Activated T-cell treated with anti-CD3 and anti-CD28 coated beads, Interleukin-2, amount 50 U/mL, for 24 hours (primary cell): ENCODE measurements around the gene RNGTT.

Experiments
- DNase-seq: peaks from one replicate; pipeline ENCODE4 v3.0.0-alpha.2; 2020
- H3K27ac Mint-ChIP-seq: 2 replicates; pipeline ENCODE4 v1.8.0; 2020; ENCODE audit warnings: mild to moderate bottlenecking, mixed read lengths
- H3K27me3 Mint-ChIP-seq: 2 replicates; pipeline ENCODE4 v1.8.0; 2020; ENCODE audit warnings: mixed read lengths
- H3K36me3 Mint-ChIP-seq: 2 replicates; pipeline ENCODE4 v1.8.0; 2020; ENCODE audit warnings: low read depth, mixed read lengths
- H3K4me1 Mint-ChIP-seq: 2 replicates; pipeline ENCODE4 v1.8.0; 2020; ENCODE audit warnings: low read depth, mixed read lengths
- H3K4me3 Mint-ChIP-seq: 2 replicates; pipeline ENCODE4 v1.8.0; 2020; ENCODE audit warnings: mild to moderate bottlenecking, moderate library complexity, mixed read lengths
- H3K9me3 Mint-ChIP-seq: 2 replicates; pipeline ENCODE4 v1.8.0; 2020; ENCODE audit warnings: mixed read lengths

RNGTT gene

GRCh38 chr6:88871498-88871897, 91.9 kb downstream of the RNGTT start:
- H3K4me1 Mint-ChIP-seq: peaks cover 40% of the 10 kb centered on the region
- peaks cover 8% of the 10 kb centered on the region for H3K36me3 Mint-ChIP-seq
- no peaks in the 10 kb centered on the region for H3K9me3 Mint-ChIP-seq
- H3K27ac Mint-ChIP-seq: no peak overlapping the region
- DNase-seq: no peak
- no peaks in the 10 kb centered on the region for H3K27me3 Mint-ChIP-seq
- H3K4me3 Mint-ChIP-seq: no peak overlapping the region

DNA sequence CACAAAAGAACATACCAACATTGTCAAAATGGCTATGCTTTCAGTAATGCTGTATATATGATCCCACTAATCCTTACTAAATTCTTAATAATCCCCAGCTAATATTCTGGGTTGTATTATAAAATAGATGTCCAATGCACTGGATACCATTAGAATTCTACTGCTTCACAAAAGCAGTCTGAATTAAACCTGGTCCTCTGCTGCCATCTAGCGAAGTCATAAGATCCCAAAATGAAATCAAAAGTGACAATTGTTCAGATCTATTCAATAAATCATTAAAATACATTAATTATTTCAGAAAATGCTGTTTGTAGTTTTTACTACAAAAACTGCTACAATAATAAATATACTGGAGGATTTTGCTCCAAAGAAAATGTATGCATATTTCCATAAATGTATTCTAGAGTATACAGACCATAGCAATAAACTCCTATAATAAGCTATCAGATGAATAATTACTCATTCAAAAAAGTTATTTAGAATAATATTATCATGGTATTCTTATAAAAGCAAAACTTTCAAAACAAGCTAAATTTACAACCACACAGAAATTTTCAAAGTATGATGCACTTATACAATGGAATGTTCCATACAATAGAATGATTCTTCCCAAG, 92.6 kb downstream of the RNGTT start:
- peaks cover 9% of the 10 kb centered on the region for H3K36me3 Mint-ChIP-seq
- H3K4me1 Mint-ChIP-seq: peaks cover 47% of the 10 kb centered on the region
- DNase-seq: no peak
- H3K27ac Mint-ChIP-seq: no peak overlapping the region
- no peak overlapping the region for H3K4me3 Mint-ChIP-seq
- H3K27me3 Mint-ChIP-seq: no peaks in the 10 kb centered on the region
- no peaks in the 10 kb centered on the region for H3K9me3 Mint-ChIP-seq

DNA sequence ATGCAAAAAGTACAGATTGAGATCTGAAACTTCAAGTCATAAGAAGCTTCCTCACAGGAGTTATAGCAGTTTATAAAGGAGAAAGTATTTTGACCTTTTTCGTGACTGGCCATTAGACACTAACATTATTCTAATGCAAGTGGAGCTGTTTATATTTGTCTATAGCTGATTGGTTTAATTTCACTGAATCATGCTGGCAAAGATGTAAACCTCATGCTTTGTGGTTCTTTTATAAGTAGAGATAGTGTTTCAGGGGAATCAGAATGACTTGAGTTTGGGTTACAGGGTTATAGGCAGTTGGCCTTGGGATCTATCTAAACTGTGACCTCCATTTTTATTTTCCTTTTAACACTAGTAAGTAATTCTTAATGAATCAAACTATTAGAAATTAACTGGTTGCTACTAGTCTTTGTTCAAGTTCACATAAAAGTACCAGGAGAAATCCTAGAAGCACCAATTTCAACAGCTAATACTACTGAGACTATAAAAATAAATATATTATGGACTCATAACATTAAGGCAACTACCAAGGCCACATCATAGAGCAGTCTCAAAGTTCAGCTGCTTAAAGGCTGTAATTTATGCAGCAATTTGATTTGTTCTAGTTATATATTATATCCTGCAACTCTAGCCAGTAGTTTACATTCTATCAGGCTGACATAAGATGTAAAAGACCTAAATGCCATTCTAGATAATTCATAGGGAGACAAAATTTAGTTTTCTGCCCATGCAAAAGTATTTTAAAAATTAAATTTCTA, 94.0 kb downstream of the RNGTT start:
- Mint-ChIP-seq H3K27ac (no peak overlapping the region), H3K9me3 (no peaks in the 10 kb centered on the region), H3K36me3 (peaks cover 9% of the 10 kb centered on the region), H3K27me3 (no peaks in the 10 kb centered on the region), H3K4me1 (peaks cover 50% of the 10 kb centered on the region), H3K4me3 (no peak overlapping the region)
- no peak for DNase-seq

GRCh38 chr6:88867841-88868731, 95.3 kb downstream of the RNGTT start:
- peak overlapping the region; percentile 34 for H3K27ac Mint-ChIP-seq
- no peaks in the 10 kb centered on the region for H3K27me3 Mint-ChIP-seq
- peaks cover 46% of the 10 kb centered on the region for H3K4me1 Mint-ChIP-seq
- H3K4me3 Mint-ChIP-seq: no peak overlapping the region
- peaks cover 17% of the 10 kb centered on the region for H3K36me3 Mint-ChIP-seq
- no peaks in the 10 kb centered on the region for H3K9me3 Mint-ChIP-seq
- DNase-seq: no peak

DNA sequence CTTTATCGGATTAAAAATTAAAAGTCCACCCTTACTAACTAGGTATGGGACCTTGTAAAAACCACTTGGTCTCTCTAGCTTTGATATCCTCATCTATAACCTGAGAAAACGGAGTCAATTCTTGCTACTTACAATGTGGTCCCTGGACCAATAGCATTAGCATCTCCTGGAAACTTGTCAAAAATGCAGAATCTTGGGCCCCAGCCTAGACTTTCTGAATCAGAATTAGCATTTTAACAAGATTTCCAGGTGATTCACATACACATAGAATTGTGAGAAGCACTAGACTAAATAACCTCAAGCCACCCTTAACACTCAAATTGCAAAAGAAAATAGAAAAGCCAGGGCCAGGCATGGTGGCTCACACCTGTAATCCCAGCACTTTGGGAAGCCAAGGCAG, 96.6 kb downstream of the RNGTT start:
- Mint-ChIP-seq H3K4me1 (peaks cover 40% of the 10 kb centered on the region), H3K27me3 (no peaks in the 10 kb centered on the region), H3K9me3 (no peaks in the 10 kb centered on the region), H3K4me3 (no peak overlapping the region), H3K27ac (no peak overlapping the region), H3K36me3 (peaks cover 28% of the 10 kb centered on the region)
- no peak for DNase-seq

DNA sequence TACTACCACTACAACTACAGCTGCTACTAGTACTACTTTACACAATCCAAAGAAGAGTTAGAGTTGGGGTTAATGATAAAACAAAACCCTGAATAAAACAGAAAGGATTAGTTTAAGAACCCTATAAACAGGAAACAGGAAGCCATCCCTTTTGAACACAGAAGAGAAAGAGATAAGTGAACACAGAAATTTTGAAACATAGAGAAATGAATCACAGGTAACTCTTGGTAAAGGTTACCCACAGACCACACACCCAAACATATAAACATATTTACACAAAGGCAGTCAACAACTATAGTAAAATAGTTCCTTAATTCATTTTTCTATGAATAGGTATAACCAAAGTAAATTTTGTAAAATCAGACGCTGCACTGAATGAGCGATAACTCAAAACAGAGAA, 98.1 kb downstream of the RNGTT start:
- Mint-ChIP-seq H3K4me1 (peaks cover 40% of the 10 kb centered on the region), H3K36me3 (peaks cover 31% of the 10 kb centered on the region), H3K4me3 (no peak overlapping the region), H3K9me3 (no peaks in the 10 kb centered on the region), H3K27me3 (no peaks in the 10 kb centered on the region), H3K27ac (no peak overlapping the region)
- no peak for DNase-seq

DNA sequence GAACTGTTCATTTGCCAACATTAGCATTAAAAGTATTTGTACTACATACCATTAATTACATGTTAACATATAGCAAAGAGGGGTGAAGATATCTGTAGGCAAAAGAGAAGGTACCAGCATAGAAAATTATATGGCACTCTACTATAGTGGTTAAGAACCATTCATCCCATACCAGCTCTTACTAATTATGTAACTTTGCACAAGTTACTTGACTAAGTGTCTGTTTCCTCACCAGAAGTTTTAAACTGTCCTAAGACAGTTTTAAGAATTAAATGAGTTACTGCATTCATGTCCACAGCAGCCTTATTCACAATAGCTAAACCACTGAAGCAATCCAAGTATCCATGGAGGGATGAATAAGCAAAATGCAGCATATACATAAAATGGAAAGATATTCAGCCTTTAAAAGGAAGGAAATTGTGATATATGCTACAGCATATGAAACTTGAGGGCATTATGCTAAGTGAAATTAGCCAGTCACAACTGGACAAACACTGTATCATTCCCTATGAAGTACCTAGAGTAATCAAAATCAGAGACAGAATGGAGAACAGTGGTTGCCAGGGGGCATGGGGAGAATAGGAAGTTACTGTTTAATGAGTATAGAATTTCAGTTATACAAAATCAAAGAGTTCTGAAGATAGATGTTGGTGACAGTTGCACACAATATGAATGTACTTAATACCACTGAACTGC, 98.9 kb downstream of the RNGTT start:
- H3K4me1 Mint-ChIP-seq: peaks cover 40% of the 10 kb centered on the region
- no peak for DNase-seq
- no peak overlapping the region for H3K4me3 Mint-ChIP-seq
- peaks cover 37% of the 10 kb centered on the region for H3K36me3 Mint-ChIP-seq
- no peak overlapping the region for H3K27ac Mint-ChIP-seq
- H3K9me3 Mint-ChIP-seq: no peaks in the 10 kb centered on the region
- no peaks in the 10 kb centered on the region for H3K27me3 Mint-ChIP-seq

DNA sequence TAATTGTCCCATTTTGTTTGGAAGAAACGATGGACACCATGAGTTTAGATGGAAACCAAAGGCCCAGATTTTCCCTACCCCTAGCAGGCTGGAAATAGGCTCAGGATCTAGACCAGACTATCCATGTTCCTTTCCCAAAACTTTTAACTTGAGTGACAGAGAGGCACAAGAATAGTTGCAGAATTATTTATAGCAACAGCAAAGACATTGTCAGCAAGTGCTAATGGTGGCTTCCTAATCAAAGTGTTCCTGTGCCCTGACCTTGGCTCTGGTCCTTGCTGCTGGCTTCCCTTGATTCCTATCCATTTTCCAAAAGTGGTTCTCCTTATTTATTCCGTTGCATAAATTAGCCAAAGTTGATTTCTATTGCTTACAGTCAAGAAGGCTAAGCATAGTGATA, 103.1 kb downstream of the RNGTT start:
- H3K36me3 Mint-ChIP-seq: peaks cover 33% of the 10 kb centered on the region

GRCh38 chr6:88858455-88858854, 105.0 kb downstream of the RNGTT start:
- no peaks in the 10 kb centered on the region for H3K27me3 Mint-ChIP-seq

More for the DNA sequence above, 103.1 kb downstream of the RNGTT start:
- Mint-ChIP-seq H3K9me3 (no peaks in the 10 kb centered on the region), H3K27me3 (no peaks in the 10 kb centered on the region), H3K27ac (no peak overlapping the region), H3K4me3 (no peak overlapping the region), H3K4me1 (peaks cover 11% of the 10 kb centered on the region)
- no peak for DNase-seq

GRCh38 chr6:88856566-88856965, 106.9 kb downstream of the RNGTT start:
- no peak for DNase-seq
- no peak overlapping the region for H3K4me3 Mint-ChIP-seq
- H3K36me3 Mint-ChIP-seq: peaks cover 32% of the 10 kb centered on the region

More at GRCh38 chr6:88858455-88858854, 105.0 kb downstream of the RNGTT start:
- H3K27ac Mint-ChIP-seq: no peak overlapping the region
- no peak overlapping the region for H3K4me3 Mint-ChIP-seq
- H3K36me3 Mint-ChIP-seq: peaks cover 40% of the 10 kb centered on the region
- DNase-seq: no peak
- H3K4me1 Mint-ChIP-seq: no peaks in the 10 kb centered on the region
- no peaks in the 10 kb centered on the region for H3K9me3 Mint-ChIP-seq

GRCh38 chr6:88855541-88856147, 107.8 kb downstream of the RNGTT start:
- Mint-ChIP-seq H3K9me3 (no peaks in the 10 kb centered on the region), H3K27me3 (no peaks in the 10 kb centered on the region), H3K36me3 (peaks cover 30% of the 10 kb centered on the region), H3K4me3 (no peak overlapping the region), H3K4me1 (no peaks in the 10 kb centered on the region), H3K27ac (no peak overlapping the region)
- DNase-seq: no peak

More at GRCh38 chr6:88856566-88856965, 106.9 kb downstream of the RNGTT start:
- H3K9me3 Mint-ChIP-seq: no peaks in the 10 kb centered on the region
- H3K27me3 Mint-ChIP-seq: no peaks in the 10 kb centered on the region
- no peaks in the 10 kb centered on the region for H3K4me1 Mint-ChIP-seq
- H3K27ac Mint-ChIP-seq: no peak overlapping the region

GRCh38 chr6:88852775-88853174, 110.6 kb downstream of the RNGTT start:
- Mint-ChIP-seq H3K27me3 (no peaks in the 10 kb centered on the region), H3K27ac (no peak overlapping the region), H3K9me3 (no peaks in the 10 kb centered on the region), H3K36me3 (peaks cover 34% of the 10 kb centered on the region), H3K4me1 (peaks cover 2% of the 10 kb centered on the region), H3K4me3 (no peak overlapping the region)
- no peak for DNase-seq

DNA sequence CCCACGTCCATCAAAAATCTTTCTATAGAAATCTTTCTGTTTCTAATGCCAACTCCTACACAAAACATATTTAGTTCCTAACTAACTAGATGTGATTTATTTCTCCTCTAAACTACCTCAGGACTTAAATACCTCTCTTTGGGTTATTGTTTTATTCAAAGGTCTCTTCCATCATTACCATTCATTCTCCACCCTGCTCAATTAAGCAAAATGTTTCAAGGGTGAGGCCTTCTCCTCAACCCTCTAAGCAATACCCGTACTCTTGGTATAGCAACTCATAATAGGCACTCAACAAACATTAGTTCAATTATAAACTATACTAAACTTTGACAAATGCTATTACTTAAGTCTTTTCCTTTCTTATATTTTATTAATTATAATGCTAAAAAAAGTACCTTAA, 111.4 kb downstream of the RNGTT start:
- Mint-ChIP-seq H3K4me1 (peaks cover 2% of the 10 kb centered on the region), H3K9me3 (no peaks in the 10 kb centered on the region), H3K36me3 (peaks cover 34% of the 10 kb centered on the region), H3K4me3 (no peak overlapping the region), H3K27ac (no peak overlapping the region), H3K27me3 (no peaks in the 10 kb centered on the region)
- no peak for DNase-seq

- no peaks in the 10 kb centered on the region for H3K9me3 Mint-ChIP-seq
- H3K27ac Mint-ChIP-seq: peak overlapping the region; percentile 11
- H3K4me3 Mint-ChIP-seq: no peak overlapping the region
- peaks cover 45% of the 10 kb centered on the region for H3K36me3 Mint-ChIP-seq
- DNase-seq: no peak
- H3K27me3 Mint-ChIP-seq: no peaks in the 10 kb centered on the region
- peaks cover 2% of the 10 kb centered on the region for H3K4me1 Mint-ChIP-seq
Measured at GRCh38 chr6:88848870-88849269, 114.5 kb downstream of the RNGTT start.
